AG04449 (cell line): ENCODE results near the gene CYP21A2.
"Not testable (repeated sequence)": the region's sequence is repeated elsewhere in the genome, so short reads cannot be mapped to it uniquely, and the experiment has no call there.

Source experiments
- CTCF ChIA-PET: fragments of 350-600 bp; formaldehyde crosslinking; extraction: SDS; loops from one replicate; lab custom pipeline; 2021; ENCODE audit warnings: antibody characterized with exemption; lab: Yijun Ruan, JAX
- POLR2A ChIA-PET: fragments of 400-600, 350-600 bp; formaldehyde crosslinking; extraction: SDS; loops from one replicate; lab custom pipeline; 2020; ENCODE audit warnings: antibody characterized with exemption, inconsistent platforms; lab: Yijun Ruan, JAX
- DNase-seq: peaks from one replicate; pipeline ENCODE4 v3.0.0-alpha.2; 2010; ENCODE audit warnings: low read depth, low spot score
- H3K4me3 ChIP-seq: 2 replicates; pipeline ENCODE4 v1.5.1; 2011; ENCODE audit warnings: low read depth, mild to moderate bottlenecking, control low read depth, low read length
- CTCF ChIP-seq: IDR thresholded peaks from one replicate; pipeline ENCODE4 v1.5.1; 2011; ENCODE audit warnings: mild to moderate bottlenecking, moderate library complexity, low read length, control low read depth, inconsistent platforms; ENCODE audit not compliant: insufficient read depth; ENCODE audit errors: missing control alignments

Gene CYP21A2

GRCh38 chr6:32044916-32045315 lies 6.7 kb downstream of the CYP21A2 start:
- POLR2A ChIA-PET, H3K4me3 ChIP-seq, CTCF ChIA-PET, DNase-seq: not testable (repeated sequence)

GRCh38 chr6:32045811-32046449 lies 7.7 kb downstream of the CYP21A2 start:
- ChIA-PET POLR2A (no interaction called here), CTCF (interaction anchor here (1.0 to 4.8 kb wide), 7 partner anchors 18 to 109 kb away, joined by 4 to 39 read pairs (median 21); no protein-coding TSS in a partner anchor)
- no peak overlapping the region for H3K4me3 ChIP-seq
- no peak for DNase-seq
- TF ChIP-seq CTCF = no peak

- ChIA-PET CTCF (interaction anchor here (1.0 to 4.8 kb wide), 8 partner anchors 18 to 108 kb away, joined by 4 to 39 read pairs (median 14); no protein-coding TSS in a partner anchor), POLR2A (no interaction called here)
- peak; percentile 1 for TF ChIP-seq CTCF
- no peak for DNase-seq
- no peak overlapping the region for H3K4me3 ChIP-seq
Observed at GRCh38 chr6:32046450-32047083, 8.4 kb downstream of the CYP21A2 start.

DNA sequence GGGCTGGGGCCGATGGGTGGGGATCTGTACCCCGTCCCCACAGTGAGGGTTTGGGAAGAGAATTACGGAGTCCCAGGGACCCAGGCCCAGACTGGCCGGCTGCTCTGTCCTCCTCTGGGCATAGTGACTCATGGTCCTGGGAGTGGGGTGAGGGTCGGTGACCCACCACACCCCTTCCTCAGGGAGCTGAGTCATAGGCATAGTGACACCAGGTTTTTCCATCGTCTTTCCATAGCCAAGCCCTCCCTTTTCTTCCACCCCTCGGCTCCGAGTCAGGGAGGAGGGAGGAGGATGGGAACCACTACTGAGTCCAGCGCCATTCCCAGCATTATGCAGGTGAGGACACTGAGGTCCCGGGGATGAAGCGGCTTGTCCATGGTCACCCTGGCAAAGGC lies 8.9 kb downstream of the CYP21A2 start:
- ChIA-PET CTCF (interaction anchor here (0.9 to 4.8 kb wide), 17 partner anchors 11 to 108 kb away, joined by 3 to 39 read pairs (median 7); partner anchors contain the start of gene TNXB), POLR2A (no interaction called here)
- no peak overlapping the region for H3K4me3 ChIP-seq
- DNase-seq = no peak
- no peak for TF ChIP-seq CTCF

DNA sequence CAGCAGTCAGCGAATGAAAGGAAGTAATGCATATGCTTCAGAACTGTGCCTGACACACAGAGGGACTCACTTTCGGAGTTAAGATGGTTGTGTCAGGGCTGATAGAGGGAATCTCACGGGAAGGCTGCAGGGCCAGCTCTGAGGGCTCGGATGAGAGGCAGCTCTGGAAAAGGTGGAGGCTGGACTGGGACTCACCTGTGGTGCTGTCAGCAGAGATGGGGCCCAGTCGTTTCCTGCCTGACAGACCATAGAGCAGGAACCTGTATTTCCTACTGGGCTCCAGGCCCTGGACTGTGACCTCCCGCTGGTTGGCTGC lies 9.3 kb downstream of the CYP21A2 start:
- ChIA-PET POLR2A (no interaction called here), CTCF (interaction anchor here (0.7 to 4.8 kb wide), 27 partner anchors 10 to 307 kb away, joined by 3 to 39 read pairs (median 5); partner anchors contain the start of gene TNXB)
- no peak for DNase-seq
- TF ChIP-seq CTCF = no peak
- H3K4me3 ChIP-seq = no peak overlapping the region

GRCh38 chr6:32047855-32048766 lies 9.9 kb downstream of the CYP21A2 start:
- TF ChIP-seq CTCF = peak; percentile 88
- CTCF ChIA-PET = interaction anchor here (0.7 to 4.8 kb wide), 30 partner anchors 9 to 308 kb away, joined by 3 to 39 read pairs (median 4); partner anchors contain the start of genes DXO, GPSM3 and TNXB
- H3K4me3 ChIP-seq = no peak overlapping the region
- POLR2A ChIA-PET = no interaction called here
- DNase-seq = no peak

GRCh38 chr6:32049149-32049548 lies 10.9 kb downstream of the CYP21A2 start:
- ChIA-PET POLR2A (interaction anchor here (0.6 kb wide), 1 partner anchor 10 kb away, joined by 3 read pairs; no protein-coding TSS in a partner anchor), CTCF (interaction anchor here (0.9 to 4.8 kb wide), 11 partner anchors 8 to 144 kb away, joined by 3 to 39 read pairs (median 18); partner anchors contain the start of genes DXO and GPSM3)
- H3K4me3 ChIP-seq, DNase-seq: not testable (repeated sequence)

- DNase-seq, H3K4me3 ChIP-seq: not testable (repeated sequence)
- ChIA-PET CTCF (interaction anchor here (1.1 to 4.8 kb wide), 3 partner anchors 15 to 105 kb away, joined by 3 to 39 read pairs (median 37); no protein-coding TSS in a partner anchor), POLR2A (interaction anchor here (0.6 kb wide), 1 partner anchor 9 kb away, joined by 3 read pairs; no protein-coding TSS in a partner anchor)
Observed at GRCh38 chr6:32049736-32050135, 11.5 kb downstream of the CYP21A2 start.
